Measurements from ENCODE around the gene MYO16. TPM values are rescaled to one million over a fixed set of nuclear protein-coding genes. Genes with fewer than 3 reads are reported as not detected.

The MYO16 gene
- total RNA-seq, 1 experiment from 2014 or later: not detected

DNA sequence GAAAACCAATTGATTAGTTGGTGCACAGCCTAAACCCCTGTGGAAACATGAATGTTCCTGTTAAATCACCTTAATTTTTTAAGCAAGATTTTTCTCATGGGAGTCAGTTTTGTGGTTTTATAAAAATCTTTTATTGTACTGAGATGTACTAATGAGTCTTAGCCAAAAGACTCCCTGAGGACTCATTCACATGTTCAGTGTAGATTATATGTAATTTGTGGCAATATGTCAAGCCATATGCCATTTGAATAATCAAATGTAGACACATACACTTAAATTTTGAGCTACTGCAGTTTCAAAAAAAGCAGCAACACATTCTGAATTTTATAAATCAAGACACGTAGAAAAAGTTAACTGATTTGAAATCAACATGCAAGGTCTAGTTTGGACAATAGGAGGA lies 395.2 kb downstream of the MYO16 start:
- 0 out of 7 replicates have a peak, but pooled peaks cover 0 to 1% (median 0%) of the 10 kb centered on the region in 3 experiments for H3K36me3 Mint-ChIP-seq (ENCODE audit: insufficient read depth in 1 of 3, low read depth in 3 of 3)
- H3T11ph ChIP-seq (ENCODE audit: low read length): no peak overlapping the region
- H3K4ac ChIP-seq (ENCODE audit: low read depth, low read length): no peak overlapping the region
- H2AFZ ChIP-seq (ENCODE audit: low read length): no peak overlapping the region
- H3K18ac ChIP-seq (ENCODE audit: insufficient read length, low read depth, low read length): no peak overlapping the region
- peaks cover 0 to under 1% of the 10 kb centered on the region in 2 experiments; a peak in 1 of 5 replicates for H3K9me3 Mint-ChIP-seq
- H2BK15ac ChIP-seq (ENCODE audit: low read depth, low read length): no peak overlapping the region
- no peak overlapping the region for H2BK20ac ChIP-seq (ENCODE audit: low read depth, low read length, poor library complexity, severe bottlenecking)
- H4K91ac ChIP-seq (ENCODE audit: insufficient read length, low read depth, low read length): no peak overlapping the region
- H3K79me2 ChIP-seq (ENCODE audit: insufficient read depth, low read length): no peaks in the 10 kb centered on the region
- H3K4me1 ChIP-seq (ENCODE audit: insufficient read depth, low read length): no peaks in the 10 kb centered on the region
- TF ChIP-seq, protein P1, sequence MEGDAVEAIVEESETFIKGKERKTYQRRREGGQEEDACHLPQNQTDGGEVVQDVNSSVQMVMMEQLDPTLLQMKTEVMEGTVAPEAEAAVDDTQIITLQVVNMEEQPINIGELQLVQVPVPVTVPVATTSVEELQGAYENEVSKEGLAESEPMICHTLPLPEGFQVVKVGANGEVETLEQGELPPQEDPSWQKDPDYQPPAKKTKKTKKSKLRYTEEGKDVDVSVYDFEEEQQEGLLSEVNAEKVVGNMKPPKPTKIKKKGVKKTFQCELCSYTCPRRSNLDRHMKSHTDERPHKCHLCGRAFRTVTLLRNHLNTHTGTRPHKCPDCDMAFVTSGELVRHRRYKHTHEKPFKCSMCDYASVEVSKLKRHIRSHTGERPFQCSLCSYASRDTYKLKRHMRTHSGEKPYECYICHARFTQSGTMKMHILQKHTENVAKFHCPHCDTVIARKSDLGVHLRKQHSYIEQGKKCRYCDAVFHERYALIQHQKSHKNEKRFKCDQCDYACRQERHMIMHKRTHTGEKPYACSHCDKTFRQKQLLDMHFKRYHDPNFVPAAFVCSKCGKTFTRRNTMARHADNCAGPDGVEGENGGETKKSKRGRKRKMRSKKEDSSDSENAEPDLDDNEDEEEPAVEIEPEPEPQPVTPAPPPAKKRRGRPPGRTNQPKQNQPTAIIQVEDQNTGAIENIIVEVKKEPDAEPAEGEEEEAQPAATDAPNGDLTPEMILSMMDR (conservative IDR thresholded peaks at IDR 0.05): no peak
- H3K9me3 ChIP-seq (ENCODE audit: control insufficient read depth, low read depth, low read length): no peaks in the 10 kb centered on the region
- H2BK120ac ChIP-seq (ENCODE audit: low read depth, low read length, poor library complexity, severe bottlenecking): no peak overlapping the region
- no peak overlapping the region for H3K27ac Mint-ChIP-seq
- no peak for DNase-seq
- peaks cover 5 to 6% of the 10 kb centered on the region in 2 experiments; a peak in 3 of 4 replicates for H3K4me1 Mint-ChIP-seq
- no peak overlapping the region for H4K8ac ChIP-seq (replicated peaks; ENCODE audit: insufficient read length, low read depth, low read length)
- no peak overlapping the region for H2AK5ac ChIP-seq (ENCODE audit: insufficient read length, low read length)
- H4K20me1 ChIP-seq (ENCODE audit: control insufficient read depth, insufficient read depth, insufficient read length): no peaks in the 10 kb centered on the region
- no peak overlapping the region for H3K4me3 Mint-ChIP-seq
- no peaks in the 10 kb centered on the region for H3K79me1 ChIP-seq (ENCODE audit: insufficient read depth, low read depth, low read length, poor library complexity, severe bottlenecking)
- no peaks in the 10 kb centered on the region for H3K23me2 ChIP-seq (ENCODE audit: insufficient read length, low read depth, low read length, poor library complexity, severe bottlenecking)
- H3K4me2 ChIP-seq (ENCODE audit: insufficient read depth, insufficient read length, low read length): no peak overlapping the region
- H3K27me3 ChIP-seq (ENCODE audit: insufficient read depth, low read length): no peaks in the 10 kb centered on the region
- H2BK5ac ChIP-seq (ENCODE audit: insufficient read length, low read length): no peak overlapping the region
- no peak overlapping the region for H2BK12ac ChIP-seq (ENCODE audit: insufficient read length, low read depth, low read length)
- no CpG with 5 or more reads among the region's 1 CpG for WGBS (ENCODE audit: extremely low coverage, insufficient read length, low lambda C conversion rate)
- no peak overlapping the region for H3K56ac ChIP-seq (ENCODE audit: insufficient read length, low read depth, low read length)
- no peak overlapping the region for H3K27ac ChIP-seq (ENCODE audit: insufficient read length, low read depth, low read length)
- H4K5ac ChIP-seq (ENCODE audit: insufficient read length, low read depth, low read length): no peak overlapping the region
- H3K23ac ChIP-seq (ENCODE audit: insufficient read length, low read depth, low read length): no peak overlapping the region
- H3K9ac ChIP-seq (ENCODE audit: extremely low read depth, insufficient read length, low read length): no peak overlapping the region
- no peaks in the 10 kb centered on the region for H3K27me3 Mint-ChIP-seq (ENCODE audit: low read depth)
- H3K14ac ChIP-seq (ENCODE audit: insufficient read depth, low read length): no peak overlapping the region
